HEK293T (cell line): ENCODE results near the gene CRABP2.

Source experiments
- BHLHE40 ChIP-seq: fragments of 450-650 bp; IDR thresholded peaks from 2 replicates; pipeline ENCODE4 v1.6.1; 2016; ENCODE audit warnings: mild to moderate bottlenecking, moderate library complexity, borderline replicate concordance
- CTBP1 ChIP-seq: fragments of 450-650 bp; IDR thresholded peaks from 2 replicates; pipeline ENCODE4 v1.6.1; 2016; ENCODE audit warnings: borderline replicate concordance
- ELF4 ChIP-seq: fragments of 450-650 bp; IDR thresholded peaks from 2 replicates; pipeline ENCODE4 v1.6.1; 2017; ENCODE audit warnings: antibody characterized with exemption
- FOXA1 ChIP-seq: fragments of 450-650 bp; IDR thresholded peaks from 2 replicates; pipeline ENCODE4 v1.6.1; 2016; ENCODE audit warnings: mild to moderate bottlenecking
- FOXK2 ChIP-seq: fragments of 450-650 bp; IDR thresholded peaks from 2 replicates; pipeline ENCODE4 v1.6.1; 2016; ENCODE audit warnings: mild to moderate bottlenecking
- LEF1 ChIP-seq: fragments of 450-650 bp; IDR thresholded peaks from 2 replicates; pipeline ENCODE4 v1.6.1; 2017; ENCODE audit warnings: mild to moderate bottlenecking, borderline replicate concordance
- NFRKB ChIP-seq: fragments of 450-650 bp; IDR thresholded peaks from 2 replicates; pipeline ENCODE4 v1.6.1; 2016; ENCODE audit warnings: mild to moderate bottlenecking, moderate library complexity
- SP1 ChIP-seq: fragments of 450-650 bp; IDR thresholded peaks from 2 replicates; pipeline ENCODE4 v1.6.1; 2017
- SUZ12 ChIP-seq: fragments of 450-650 bp; IDR thresholded peaks from 2 replicates; pipeline ENCODE4 v1.6.1; 2016; ENCODE audit warnings: mild to moderate bottlenecking
- TARDBP ChIP-seq: fragments of 450-650 bp; IDR thresholded peaks from 2 replicates; pipeline ENCODE4 v1.6.1; 2016
- ZNF384 ChIP-seq: fragments of 450-650 bp; IDR thresholded peaks from 2 replicates; pipeline ENCODE4 v1.6.1; 2016

GRCh38 chr1:156681196-156681960 is 24.0 kb downstream of the CRABP2 start:
- TF ChIP-seq SP1 (no peak), ZNF384 (no peak), FOXA1 (no peak), ELF4 (no peak), BHLHE40 (no peak), NFRKB (no peak), FOXK2 (no peak), SUZ12 (no peak), LEF1 (no peak), CTBP1 (no peak), TARDBP (no peak)
